ENCODE measurements around the gene C15orf62. TPM values are rescaled to one million over a fixed set of nuclear protein-coding genes. Genes with fewer than 3 reads are reported as not detected.

C15orf62 gene
- total RNA-seq, 2 donors from 2014 or later, result 0.54 TPM; not detected in 1

DNA sequence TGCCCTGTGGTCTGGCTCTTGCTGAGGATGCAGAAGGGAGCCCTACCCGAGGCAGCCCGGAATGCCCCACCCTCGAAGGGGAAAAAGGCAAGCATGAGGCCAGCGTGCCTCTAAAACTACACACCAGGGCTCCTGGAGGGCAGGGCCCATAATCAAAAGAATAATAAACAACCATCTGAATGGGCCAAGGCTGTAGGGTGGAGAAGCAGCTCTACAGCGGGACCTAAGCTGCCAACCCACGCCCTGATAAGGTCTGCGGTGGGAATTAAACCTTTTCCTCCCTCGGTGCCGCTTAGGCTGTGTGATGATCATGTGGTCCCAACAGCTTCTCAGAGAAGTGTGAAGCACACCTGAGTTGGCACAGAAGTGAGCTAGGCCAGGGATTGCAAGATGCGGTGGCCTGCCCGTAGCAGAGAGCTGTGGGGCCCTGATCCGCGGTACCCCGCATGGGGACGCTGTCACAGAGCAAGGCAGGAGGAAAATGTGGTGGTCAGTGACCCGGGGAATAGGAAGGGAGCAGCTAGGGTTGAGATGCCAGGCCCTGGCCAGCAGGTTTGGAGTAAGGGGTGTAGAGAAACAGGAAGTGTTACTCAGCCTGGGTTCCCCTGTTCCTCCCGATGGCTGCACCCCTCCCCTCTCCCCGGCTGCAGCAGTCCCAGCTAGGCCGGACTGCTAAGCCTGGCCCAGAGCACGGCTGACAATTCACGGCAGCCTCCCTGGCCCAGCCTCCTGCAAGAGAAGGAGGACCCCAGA lies 1.1 kb upstream of the C15orf62 start:
- peaks cover 14% of the 10 kb centered on the region for H3K36me3 ChIP-seq
- no peak for ATAC-seq (ENCODE audit: insufficient number of reproducible peaks, low FRiP score, low read depth)
- no peak overlapping the region for H3K27ac ChIP-seq
- peaks cover 19 to 28% of the 10 kb centered on the region in 2 donors for H3K4me1 ChIP-seq (ENCODE audit: control insufficient read depth in 1 of 2, low read depth in 2 of 2)
- DNase-seq (ENCODE audit: low spot score), result no peak
- H3K9me3 ChIP-seq, result no peaks in the 10 kb centered on the region
- TF ChIP-seq, protein P1, sequence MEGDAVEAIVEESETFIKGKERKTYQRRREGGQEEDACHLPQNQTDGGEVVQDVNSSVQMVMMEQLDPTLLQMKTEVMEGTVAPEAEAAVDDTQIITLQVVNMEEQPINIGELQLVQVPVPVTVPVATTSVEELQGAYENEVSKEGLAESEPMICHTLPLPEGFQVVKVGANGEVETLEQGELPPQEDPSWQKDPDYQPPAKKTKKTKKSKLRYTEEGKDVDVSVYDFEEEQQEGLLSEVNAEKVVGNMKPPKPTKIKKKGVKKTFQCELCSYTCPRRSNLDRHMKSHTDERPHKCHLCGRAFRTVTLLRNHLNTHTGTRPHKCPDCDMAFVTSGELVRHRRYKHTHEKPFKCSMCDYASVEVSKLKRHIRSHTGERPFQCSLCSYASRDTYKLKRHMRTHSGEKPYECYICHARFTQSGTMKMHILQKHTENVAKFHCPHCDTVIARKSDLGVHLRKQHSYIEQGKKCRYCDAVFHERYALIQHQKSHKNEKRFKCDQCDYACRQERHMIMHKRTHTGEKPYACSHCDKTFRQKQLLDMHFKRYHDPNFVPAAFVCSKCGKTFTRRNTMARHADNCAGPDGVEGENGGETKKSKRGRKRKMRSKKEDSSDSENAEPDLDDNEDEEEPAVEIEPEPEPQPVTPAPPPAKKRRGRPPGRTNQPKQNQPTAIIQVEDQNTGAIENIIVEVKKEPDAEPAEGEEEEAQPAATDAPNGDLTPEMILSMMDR (IDR thresholded peaks at IDR 0.05), result no peak
- H3K4me3 ChIP-seq, result no peak overlapping the region
- H3K27me3 ChIP-seq (replicated peaks; ENCODE audit: insufficient read depth), result no peaks in the 10 kb centered on the region

DNA sequence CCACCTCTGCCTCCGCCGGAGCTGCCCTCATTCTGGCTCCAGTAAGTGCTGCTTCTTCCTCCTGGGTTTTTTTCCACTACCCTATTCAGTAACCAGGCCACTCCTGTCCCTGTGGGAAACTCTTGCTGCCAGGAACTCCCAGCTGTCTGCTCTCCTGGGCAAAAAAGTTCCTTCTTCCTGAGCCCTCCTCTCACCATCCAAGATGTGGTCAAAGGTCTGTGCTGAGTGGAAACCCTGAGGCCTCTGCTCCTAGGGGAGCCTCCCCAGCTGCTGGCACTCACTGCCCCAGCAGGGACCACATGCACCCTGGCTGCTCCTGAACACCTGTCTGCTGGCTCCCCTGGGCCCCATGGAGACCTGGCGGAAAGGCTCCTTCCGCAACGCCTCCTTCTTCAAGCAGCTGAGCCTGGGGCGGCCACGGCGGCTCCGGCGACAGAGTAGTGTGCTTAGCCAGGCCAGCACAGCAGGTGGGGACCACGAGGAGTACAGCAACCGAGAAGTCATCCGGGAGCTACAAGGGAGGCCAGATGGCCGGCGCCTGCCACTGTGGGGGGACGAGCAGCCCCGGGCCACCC lies 454 bp downstream of the C15orf62 start:
- no peak for ATAC-seq (ENCODE audit: insufficient number of reproducible peaks, low FRiP score, low read depth)
- no peaks in the 10 kb centered on the region for H3K27me3 ChIP-seq (replicated peaks; ENCODE audit: insufficient read depth)
- H3K4me1 ChIP-seq (ENCODE audit: control insufficient read depth in 1 of 2, low read depth in 2 of 2), result peaks cover 12 to 17% of the 10 kb centered on the region in 2 donors
- H3K36me3 ChIP-seq, result peaks cover 30% of the 10 kb centered on the region
- TF ChIP-seq, protein P1 (IDR thresholded peaks at IDR 0.05), result no peak
- H3K9me3 ChIP-seq, result no peaks in the 10 kb centered on the region
- no peak for DNase-seq (ENCODE audit: low spot score)
- no peak overlapping the region for H3K4me3 ChIP-seq
- H3K27ac ChIP-seq, result no peak overlapping the region

DNA sequence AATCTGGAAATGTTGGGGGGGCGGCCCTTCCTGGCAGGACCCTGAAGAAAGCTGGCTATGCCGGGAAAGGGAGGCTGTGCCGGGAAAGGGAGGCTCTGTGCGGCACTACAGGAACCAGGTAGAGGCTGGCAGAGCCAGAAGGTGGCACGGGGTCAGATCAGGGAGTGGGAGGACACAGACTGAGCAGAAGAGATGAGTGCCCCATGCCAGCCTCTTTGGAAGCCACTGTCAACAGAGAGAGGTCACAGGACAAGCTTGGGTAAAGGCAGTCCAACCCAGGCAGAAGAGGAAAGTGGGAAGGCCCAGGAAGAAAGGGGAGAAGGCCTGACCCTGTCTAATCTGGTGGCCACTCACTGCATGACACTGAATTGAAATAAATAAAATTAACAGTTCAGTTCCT lies 1.5 kb downstream of the C15orf62 start:
- Histone ChIP-seq H3K36me3 (peaks cover 40% of the 10 kb centered on the region), H3K4me1 (ENCODE audit: control insufficient read depth in 1 of 2, low read depth in 2 of 2) (peaks cover 2 to 7% of the 10 kb centered on the region in 2 donors), H3K27ac (no peak overlapping the region), H3K4me3 (no peak overlapping the region), H3K9me3 (no peaks in the 10 kb centered on the region), H3K27me3 (replicated peaks; ENCODE audit: insufficient read depth) (no peaks in the 10 kb centered on the region)
- no peak for DNase-seq (ENCODE audit: low spot score)
- no peak for ATAC-seq (ENCODE audit: insufficient number of reproducible peaks, low FRiP score, low read depth)
- TF ChIP-seq, protein P1 (IDR thresholded peaks at IDR 0.05), result no peak

DNA sequence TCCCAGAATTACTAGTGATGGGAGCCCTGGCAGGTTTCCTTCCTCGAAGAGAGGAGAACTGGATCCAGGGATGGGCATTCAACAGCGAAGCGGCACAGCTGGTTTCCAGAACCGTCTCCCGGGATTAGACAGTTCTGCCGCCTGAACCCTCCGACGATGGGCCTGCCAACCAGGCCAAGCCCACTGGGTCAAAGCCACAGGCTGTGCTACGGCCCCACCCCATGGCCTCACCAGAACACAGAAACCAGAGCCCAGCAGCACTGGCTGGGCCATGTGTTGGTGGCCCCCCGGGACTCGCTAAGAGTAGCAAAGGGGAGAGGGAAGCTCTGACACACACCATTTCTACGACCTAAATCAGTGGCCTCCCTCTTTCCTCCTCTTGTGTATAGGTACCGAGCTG lies 2.2 kb downstream of the C15orf62 start:
- ATAC-seq (ENCODE audit: insufficient number of reproducible peaks, low FRiP score, low read depth) (no peak), DNase-seq (ENCODE audit: low spot score) (no peak)
- TF ChIP-seq, protein P1 (IDR thresholded peaks at IDR 0.05), result no peak
- H3K4me1 ChIP-seq (ENCODE audit: control insufficient read depth in 1 of 2, low read depth in 2 of 2), result no peaks in the 10 kb centered on the region
- H3K4me3 ChIP-seq, result no peak overlapping the region
- no peaks in the 10 kb centered on the region for H3K9me3 ChIP-seq
- no peaks in the 10 kb centered on the region for H3K27me3 ChIP-seq (replicated peaks; ENCODE audit: insufficient read depth)
- H3K36me3 ChIP-seq, result peaks cover 47% of the 10 kb centered on the region
- no peak overlapping the region for H3K27ac ChIP-seq

DNA sequence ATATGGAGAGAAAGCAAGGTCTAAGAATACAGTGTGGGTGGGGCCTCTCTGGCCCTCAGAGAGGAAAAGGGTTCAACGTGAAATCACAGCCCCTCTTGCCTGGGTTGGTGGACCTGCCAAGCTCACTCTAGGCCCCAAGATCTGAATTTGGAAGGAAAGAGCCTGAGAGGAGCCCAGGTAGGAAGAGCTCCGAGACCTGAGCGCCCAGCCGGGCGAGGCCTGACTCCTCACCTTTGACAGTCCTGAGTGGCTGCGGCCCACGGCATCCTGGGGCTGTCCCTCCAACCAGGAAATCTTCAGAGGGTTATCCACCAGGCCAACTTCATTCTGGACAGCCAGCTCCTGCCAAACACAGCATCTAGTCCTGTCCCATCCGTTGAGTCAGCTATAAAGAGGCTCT lies 3.7 kb downstream of the C15orf62 start:
- Histone ChIP-seq H3K4me3 (no peak overlapping the region), H3K9me3 (no peaks in the 10 kb centered on the region), H3K27me3 (replicated peaks; ENCODE audit: insufficient read depth) (no peaks in the 10 kb centered on the region), H3K27ac (no peak overlapping the region), H3K4me1 (ENCODE audit: control insufficient read depth in 1 of 2, low read depth in 2 of 2) (no peaks in the 10 kb centered on the region), H3K36me3 (peaks cover 60% of the 10 kb centered on the region)
- DNase-seq (ENCODE audit: low spot score) (no peak), ATAC-seq (ENCODE audit: insufficient number of reproducible peaks, low FRiP score, low read depth) (no peak)
- TF ChIP-seq, protein P1 (IDR thresholded peaks at IDR 0.05), result no peak

Measured in thoracic aorta (tissue), 2 donors.